ENCODE data around the gene DLL1. TPM values are rescaled to one million over a fixed set of nuclear protein-coding genes. Genes with fewer than 3 reads are reported as not detected.

Gene DLL1
- polyA plus RNA-seq, 3 donors: 0.17 TPM; not detected in 2

DNA sequence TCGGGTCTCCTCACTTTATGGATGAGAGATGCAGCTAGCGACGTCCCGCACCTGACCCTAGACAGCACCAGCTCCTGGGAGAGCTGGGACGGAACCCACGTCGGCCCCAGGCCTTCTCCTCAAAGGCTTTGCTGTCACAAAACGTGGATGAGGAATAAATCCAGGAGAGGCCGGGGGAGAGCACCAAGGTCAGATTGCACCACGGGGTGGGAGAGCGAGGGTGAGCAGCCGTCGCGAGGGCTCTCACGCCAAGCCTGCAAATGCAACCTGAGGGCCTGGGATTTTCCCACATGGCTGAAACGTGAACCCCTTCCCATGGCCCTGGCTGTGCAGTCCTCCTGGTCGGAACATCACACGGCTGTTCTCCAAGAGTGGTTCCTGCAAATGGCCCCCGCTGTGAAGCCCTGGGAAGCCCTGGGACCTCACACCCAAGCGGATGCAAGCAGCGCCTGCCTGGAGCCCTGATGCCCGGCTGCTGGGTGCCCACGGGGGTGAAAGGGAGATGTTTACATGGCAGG is 45.3 kb downstream of the DLL1 start:
- Mint-ChIP-seq H3K9me3 (peaks cover 0 to 5% (median 0%) of the 10 kb centered on the region in 7 donors), H3K27ac (no peak overlapping the region)

GRCh38 chr6:170244721-170245474 is 46.0 kb downstream of the DLL1 start:
- H3K4me3 Mint-ChIP-seq: no peak overlapping the region
- Histone ChIP-seq H3K9ac (ENCODE audit: insufficient read depth, low read length, poor library complexity, severe bottlenecking) (no peak overlapping the region), H3K4me2 (replicated peaks; ENCODE audit: extremely low read depth, low read length, poor library complexity, severe bottlenecking) (no peak overlapping the region), H3K36me3 (replicated peaks in 1 of 2; ENCODE audit: control insufficient read depth in 1 of 2, insufficient read depth in 2 of 2, low read length in 2 of 2) (no peaks in the 10 kb centered on the region), H2AFZ (ENCODE audit: insufficient read depth, low read depth, low read length, poor library complexity, severe bottlenecking) (no peak overlapping the region), H3K4me3 (replicated peaks in 1 of 3; ENCODE audit: low read depth in 2 of 3, low read length in 3 of 3) (no peak overlapping the region), H4K20me1 (ENCODE audit: insufficient read depth, low read length) (no peaks in the 10 kb centered on the region), H3K4me1 (ENCODE audit: control insufficient read depth in 1 of 2, insufficient read depth in 2 of 2, low read length in 2 of 2) (no peaks in the 10 kb centered on the region), H3K27ac (ENCODE audit: low read depth in 1 of 2, low read length in 2 of 2) (no peak overlapping the region), H3K79me2 (ENCODE audit: insufficient read depth, low read length) (no peaks in the 10 kb centered on the region), H3K9me3 (replicated peaks in 1 of 2; ENCODE audit: control insufficient read depth in 1 of 2, insufficient read depth in 1 of 2, low read length in 2 of 2) (no peaks in the 10 kb centered on the region), H3K27me3 (ENCODE audit: control insufficient read depth in 2 of 2, insufficient read depth in 2 of 2, low read length in 2 of 2) (no peaks in the 10 kb centered on the region)
- peaks cover 20 to 45% (median 39%) of the 10 kb centered on the region in 3 donors for H3K27me3 Mint-ChIP-seq (ENCODE audit: low read depth in 3 of 3)
- no peak for DNase-seq
- no peak overlapping the region for H3K27ac Mint-ChIP-seq
- no peaks in the 10 kb centered on the region for H3K36me3 Mint-ChIP-seq
- no peak for TF ChIP-seq CTCF (IDR thresholded peaks at IDR 0.05)
- peaks cover 0 to 5% (median 0%) of the 10 kb centered on the region in 7 donors for H3K9me3 Mint-ChIP-seq
- no peaks in the 10 kb centered on the region for H3K4me1 Mint-ChIP-seq
- WGBS (ENCODE audit: insufficient coverage): 77% methylated on average over 23 of the region's 26 CpGs
- intact Hi-C loops (cut with micrococcal nuclease): loop anchor here in 1 of 2 donors (2.0 kb wide), 1 partner anchor 38 kb away; no protein-coding TSS in a partner anchor

More for the DNA sequence above, 45.3 kb downstream of the DLL1 start:
- Histone ChIP-seq H3K27me3 (ENCODE audit: control insufficient read depth in 2 of 2, insufficient read depth in 2 of 2, low read length in 2 of 2) (no peaks in the 10 kb centered on the region), H3K4me1 (ENCODE audit: control insufficient read depth in 1 of 2, insufficient read depth in 2 of 2, low read length in 2 of 2) (no peaks in the 10 kb centered on the region), H3K4me2 (replicated peaks; ENCODE audit: extremely low read depth, low read length, poor library complexity, severe bottlenecking) (no peak overlapping the region), H3K9ac (ENCODE audit: insufficient read depth, low read length, poor library complexity, severe bottlenecking) (no peak overlapping the region), H3K27ac (ENCODE audit: low read depth in 1 of 2, low read length in 2 of 2) (no peak overlapping the region), H3K9me3 (replicated peaks in 1 of 2; ENCODE audit: control insufficient read depth in 1 of 2, insufficient read depth in 1 of 2, low read length in 2 of 2) (no peaks in the 10 kb centered on the region), H3K4me3 (replicated peaks in 1 of 3; ENCODE audit: low read depth in 2 of 3, low read length in 3 of 3) (no peak overlapping the region), H3K36me3 (replicated peaks in 1 of 2; ENCODE audit: control insufficient read depth in 1 of 2, insufficient read depth in 2 of 2, low read length in 2 of 2) (no peaks in the 10 kb centered on the region), H3K79me2 (ENCODE audit: insufficient read depth, low read length) (no peaks in the 10 kb centered on the region), H2AFZ (ENCODE audit: insufficient read depth, low read depth, low read length, poor library complexity, severe bottlenecking) (no peak overlapping the region), H4K20me1 (ENCODE audit: insufficient read depth, low read length) (no peaks in the 10 kb centered on the region)
- TF ChIP-seq CTCF (IDR thresholded peaks at IDR 0.05): no peak
- no peaks in the 10 kb centered on the region for H3K4me1 Mint-ChIP-seq
- H3K4me3 Mint-ChIP-seq: no peak overlapping the region
- 86% methylated on average over 21 of the region's 23 CpGs for WGBS (ENCODE audit: insufficient coverage)
- H3K27me3 Mint-ChIP-seq (ENCODE audit: low read depth in 3 of 3): peaks cover 25 to 45% (median 42%) of the 10 kb centered on the region in 3 donors
- H3K36me3 Mint-ChIP-seq: no peaks in the 10 kb centered on the region
- DNase-seq: no peak
- intact Hi-C loops (cut with micrococcal nuclease): loop anchor here in 1 of 2 donors (2.0 kb wide), 1 partner anchor 39 kb away; no protein-coding TSS in a partner anchor
